ENCODE measurements around the gene PHF21A.

GRCh38 chr11:46129133-46129532 lies 7.9 kb upstream of the PHF21A start:
- TF ChIP-seq CTCF (IDR thresholded peaks at IDR 0.05 in 4 of 5, conservative IDR thresholded peaks at IDR 0.05 in 1 of 5) (no peak), POLR2A (IDR thresholded peaks at IDR 0.05) (no peak)

All from gastrocnemius medialis (tissue), 4 donors.